Heart left ventricle (tissue), 16 donors: ENCODE data around the gene UVRAG. TPM values are rescaled to one million over a fixed set of nuclear protein-coding genes. Genes with fewer than 3 reads are reported as not detected.
A peak's percentile ranks its signal among the peaks of the same experiment; 100 is the strongest.

ENCODE experiments used
- ATAC-seq, 4 donors: fragments of 200-7000 bp; cut with Tn5 transposase; one replicate each; pipeline ENCODE4 v1.9.1; 2020 to 2022; ENCODE audit warnings: moderate library complexity in 4 of 4, mild to moderate bottlenecking in 3 of 4, moderate number of reproducible peaks in 1 of 4
- DNase-seq, 5 donors: peaks; one replicate each; pipeline ENCODE4 v3.0.0-alpha.2; 2020
- H3K27ac ChIP-seq, 12 donors: fragments of 200-600 bp; sonication (generic) in 4 of 12; one replicate each; pipeline versions ENCODE4 v1.5.0 to v1.8.0; 2016 to 2022; ENCODE audit warnings: mild to moderate bottlenecking in 2 of 12
- H3K27me3 ChIP-seq, 9 donors: fragments of 200-600 bp; sonication (generic) in 2 of 9; one replicate each; pipeline versions ENCODE4 v1.5.1 to v1.8.0; 2016 to 2022; ENCODE audit warnings: mild to moderate bottlenecking in 3 of 9
- H3K36me3 ChIP-seq, 9 donors: fragments of 200-600 bp; sonication (generic) in 2 of 9; one replicate each; pipeline versions ENCODE4 v1.5.0 to v1.8.0; 2018 to 2022; ENCODE audit warnings: mild to moderate bottlenecking in 2 of 9
- H3K4me1 ChIP-seq, 12 donors: fragments of 200-600 bp; sonication (generic) in 4 of 12; one replicate each; pipeline versions ENCODE4 v1.5.0 to v1.8.0; 2016 to 2022; ENCODE audit warnings: mild to moderate bottlenecking in 3 of 12
- H3K4me3 ChIP-seq, 12 donors: fragments of 200-600 bp; sonication (generic) in 4 of 12; one replicate each; pipeline versions ENCODE4 v1.5.0 to v1.8.0; 2017 to 2022; ENCODE audit warnings: mild to moderate bottlenecking in 9 of 12, moderate library complexity in 4 of 12
- H3K9me3 ChIP-seq, 12 donors: fragments of 200-600 bp; sonication (generic) in 4 of 12; one replicate each; pipeline versions ENCODE4 v1.5.0 to v1.8.0; 2016 to 2022; ENCODE audit warnings: mild to moderate bottlenecking in 1 of 12
- POLR2A ChIP-seq, 2 donors: fragments of 450-650 bp; IDR thresholded peaks; one replicate each; pipeline ENCODE4 v1.6.1; 2017; ENCODE audit warnings: antibody characterized with exemption in 2 of 2, mild to moderate bottlenecking in 2 of 2, moderate library complexity in 2 of 2
- WGBS, 4 donors: extraction: QIAGEN DNeasy Blood & Tissue Kit in 2 of 4; methylation state at CpG; one replicate each; pipeline versions ENCODE4 v1.1.5 to v1.1.7; 2013 to 2018; 5-methylcytosine and 5-hydroxymethylcytosine counted together
- intact Hi-C, 10 donors: fragments of 100-400 bp; cut with DNase I; formaldehyde crosslinking; loops; one replicate each; pipeline versions ENCODE4 v1.11.1 to v1.14.2; 2022
- polyA plus RNA-seq, 2 donors: library from polyadenylated mRNA; stranded (reverse); fragments of 200-250 nt; gene quantifications; one replicate each; pipeline ENCODE4 v1.2.3, GENCODE V29; 2013
- total RNA-seq, 9 donors: library from RNA; depleted of rRNA in 2 of 9; stranded (reverse); fragments of >200 nt in 2 of 9; fragmentation: NEBNext Ultra II Directional in 3 of 9; extraction: Animal tissue kit (Norgen Biotek cat#: 25700) in 3 of 9; gene quantifications; one replicate each; pipeline versions ENCODE4 v1.1.0 to v1.2.4, GENCODE V29; 2016 to 2023
- TF ChIP-seq, protein P1 (sequence below), 12 donors: fragments of 200-600 bp; sonication (generic) in 4 of 12; IDR thresholded peaks; one replicate each; pipeline versions ENCODE4 v1.5.0 to v1.8.0; 2018 to 2022; ENCODE audit warnings: antibody characterized with exemption in 12 of 12, mild to moderate bottlenecking in 5 of 12
- donor health status: ischemic (EF 13 %, LVEDD 7.1; RV severe dilation, severe dysfunction).
- donor health status: healthy with polysubstance abuse.
- donor health status: DM: no; HTN: yes; CAD: no.
- donor health status: DM: no; HTN: no; CAD: no.
- donor health status: ischemic (EF 25% LVEDD 6.9; RV normal size, moderate dysfunction).
- donor health status: ischemic (EF 25% LVEDD 5.7; RV mildly dilated, moderate dysfunction).
- donor health status: healthy.
- donor health status: DM: yes; HTN: yes; CAD: no.
- donor health status: ischemic (EF 35%, LVEDD 5.7; RV mildly dilated, moderate dysfunction).
- donor health status: nonischemic (EF 11% LVEDD 7.7; RV severe dilation, severe dysfunction).
- donor health status: DM: yes; HTN: yes; CAD: no.
- donor health status: PGD.
- donor health status: ischemic (EF 29% LVEDD 5.4; RV normal size, mild dysfunction).
- donor health status: nonischemic (EF 23%, LVEDD 6.1; RV moderate dilation, normal function).

The UVRAG gene
- total and polyA plus RNA-seq, 11 donors, result 4.5 to 22.6 (median 15.0) TPM

GRCh38 chr11:75868990-75869389 lies 54.0 kb downstream of the UVRAG start:
- Histone ChIP-seq H3K4me1 (peaks cover 0 to 43% (median 20%) of the 10 kb centered on the region in 12 donors), H3K27ac (no peak overlapping the region), H3K9me3 (no peaks in the 10 kb centered on the region), H3K27me3 (no peaks in the 10 kb centered on the region), H3K36me3 (no peaks in the 10 kb centered on the region), H3K4me3 (no peak overlapping the region)
- intact Hi-C loops, result loop anchor here in 8 of 10 donors (1.0 to 10.0 kb wide), 8 partner anchors 52 to 324 kb away; partner anchors contain the start of gene UVRAG (in 2 of the 8)
- TF ChIP-seq, protein P1, sequence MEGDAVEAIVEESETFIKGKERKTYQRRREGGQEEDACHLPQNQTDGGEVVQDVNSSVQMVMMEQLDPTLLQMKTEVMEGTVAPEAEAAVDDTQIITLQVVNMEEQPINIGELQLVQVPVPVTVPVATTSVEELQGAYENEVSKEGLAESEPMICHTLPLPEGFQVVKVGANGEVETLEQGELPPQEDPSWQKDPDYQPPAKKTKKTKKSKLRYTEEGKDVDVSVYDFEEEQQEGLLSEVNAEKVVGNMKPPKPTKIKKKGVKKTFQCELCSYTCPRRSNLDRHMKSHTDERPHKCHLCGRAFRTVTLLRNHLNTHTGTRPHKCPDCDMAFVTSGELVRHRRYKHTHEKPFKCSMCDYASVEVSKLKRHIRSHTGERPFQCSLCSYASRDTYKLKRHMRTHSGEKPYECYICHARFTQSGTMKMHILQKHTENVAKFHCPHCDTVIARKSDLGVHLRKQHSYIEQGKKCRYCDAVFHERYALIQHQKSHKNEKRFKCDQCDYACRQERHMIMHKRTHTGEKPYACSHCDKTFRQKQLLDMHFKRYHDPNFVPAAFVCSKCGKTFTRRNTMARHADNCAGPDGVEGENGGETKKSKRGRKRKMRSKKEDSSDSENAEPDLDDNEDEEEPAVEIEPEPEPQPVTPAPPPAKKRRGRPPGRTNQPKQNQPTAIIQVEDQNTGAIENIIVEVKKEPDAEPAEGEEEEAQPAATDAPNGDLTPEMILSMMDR (IDR thresholded peaks at IDR 0.05), result no peak
- no peak for TF ChIP-seq POLR2A (IDR thresholded peaks at IDR 0.05)
- WGBS, 4 donors, result 29 to 43% (median 34%) methylated on average over 1 of the region's 1 CpG
- ATAC-seq (peak in 1 of 4 donors; percentile 27), DNase-seq (no peak)

- no peak for DNase-seq
- no peak for ATAC-seq
- no peaks in the 10 kb centered on the region for H3K9me3 ChIP-seq
- no peak for TF ChIP-seq POLR2A (IDR thresholded peaks at IDR 0.05)
- TF ChIP-seq, protein P1 (IDR thresholded peaks at IDR 0.05), result no peak
- no peak overlapping the region for H3K27ac ChIP-seq
- peaks cover 0 to 52% (median 20%) of the 10 kb centered on the region in 12 donors for H3K4me1 ChIP-seq
- intact Hi-C loops, result loop anchor here in 9 of 10 donors (2.0 to 10.0 kb wide), 8 partner anchors 53 to 325 kb away; partner anchors contain the start of genes UVRAG (in 2 of the 9) and MOGAT2 (in 1 of the 9)
- 94 to 99% (median 95%) methylated on average over 1 of the region's 1 CpG for WGBS, 4 donors
- no peak overlapping the region for H3K4me3 ChIP-seq
- H3K27me3 ChIP-seq, result no peaks in the 10 kb centered on the region
- no peaks in the 10 kb centered on the region for H3K36me3 ChIP-seq
These were observed 54.8 kb downstream of the UVRAG start for GRCh38 chr11:75869661-75870455.

- ATAC-seq, result no peak
These were observed 57.9 kb downstream of the UVRAG start for GRCh38 chr11:75872887-75873416.

More at GRCh38 chr11:75872887-75873416, 57.9 kb downstream of the UVRAG start:
- Histone ChIP-seq H3K4me3 (no peak overlapping the region), H3K9me3 (no peaks in the 10 kb centered on the region), H3K4me1 (peaks cover 0 to 45% (median 20%) of the 10 kb centered on the region in 12 donors), H3K27ac (no peak overlapping the region), H3K27me3 (no peaks in the 10 kb centered on the region), H3K36me3 (no peaks in the 10 kb centered on the region)
- 65 to 70% (median 67%) methylated on average over 5 of the region's 5 CpGs for WGBS, 4 donors
- no peak for TF ChIP-seq POLR2A (IDR thresholded peaks at IDR 0.05)
- TF ChIP-seq, protein P1 (IDR thresholded peaks at IDR 0.05), result no peak
- DNase-seq, result no peak
- intact Hi-C loops, result loop anchor here in 2 of 10 donors (5.0 kb wide), 2 partner anchors 151 to 156 kb away; partner anchors contain the start of gene MOGAT2 (in 1 of the 2)
